ENCODE data around the gene FOCAD. TPM values are rescaled to one million over a fixed set of nuclear protein-coding genes. Genes with fewer than 3 reads are reported as not detected.

The FOCAD gene
- total RNA-seq, 6 experiments from 2014 or later: 6.4 to 18.3 (median 7.8) TPM

- DNase-seq: no peak
- 100% methylated on average over 3 of the region's 3 CpGs for WGBS (ENCODE audit: insufficient coverage, low coverage, low lambda C conversion rate, missing lambda C conversion rate)
- Histone ChIP-seq H3K27me3 (no peaks in the 10 kb centered on the region), H3K4me3 (no peak overlapping the region), H3K9me3 (no peaks in the 10 kb centered on the region), H3K27ac (no peak overlapping the region), H3K4me1 (no peaks in the 10 kb centered on the region), H3K36me3 (no peaks in the 10 kb centered on the region)
- no peak for ATAC-seq
- intact Hi-C loops (cut with DNase I): no loop called here
- TF ChIP-seq POLR2A (IDR thresholded peaks at IDR 0.05): no peak
- TF ChIP-seq, protein P1, sequence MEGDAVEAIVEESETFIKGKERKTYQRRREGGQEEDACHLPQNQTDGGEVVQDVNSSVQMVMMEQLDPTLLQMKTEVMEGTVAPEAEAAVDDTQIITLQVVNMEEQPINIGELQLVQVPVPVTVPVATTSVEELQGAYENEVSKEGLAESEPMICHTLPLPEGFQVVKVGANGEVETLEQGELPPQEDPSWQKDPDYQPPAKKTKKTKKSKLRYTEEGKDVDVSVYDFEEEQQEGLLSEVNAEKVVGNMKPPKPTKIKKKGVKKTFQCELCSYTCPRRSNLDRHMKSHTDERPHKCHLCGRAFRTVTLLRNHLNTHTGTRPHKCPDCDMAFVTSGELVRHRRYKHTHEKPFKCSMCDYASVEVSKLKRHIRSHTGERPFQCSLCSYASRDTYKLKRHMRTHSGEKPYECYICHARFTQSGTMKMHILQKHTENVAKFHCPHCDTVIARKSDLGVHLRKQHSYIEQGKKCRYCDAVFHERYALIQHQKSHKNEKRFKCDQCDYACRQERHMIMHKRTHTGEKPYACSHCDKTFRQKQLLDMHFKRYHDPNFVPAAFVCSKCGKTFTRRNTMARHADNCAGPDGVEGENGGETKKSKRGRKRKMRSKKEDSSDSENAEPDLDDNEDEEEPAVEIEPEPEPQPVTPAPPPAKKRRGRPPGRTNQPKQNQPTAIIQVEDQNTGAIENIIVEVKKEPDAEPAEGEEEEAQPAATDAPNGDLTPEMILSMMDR (IDR thresholded peaks at IDR 0.05): no peak
These were observed 99.3 kb downstream of the FOCAD start for GRCh38 chr9:20783057-20784038.

DNA sequence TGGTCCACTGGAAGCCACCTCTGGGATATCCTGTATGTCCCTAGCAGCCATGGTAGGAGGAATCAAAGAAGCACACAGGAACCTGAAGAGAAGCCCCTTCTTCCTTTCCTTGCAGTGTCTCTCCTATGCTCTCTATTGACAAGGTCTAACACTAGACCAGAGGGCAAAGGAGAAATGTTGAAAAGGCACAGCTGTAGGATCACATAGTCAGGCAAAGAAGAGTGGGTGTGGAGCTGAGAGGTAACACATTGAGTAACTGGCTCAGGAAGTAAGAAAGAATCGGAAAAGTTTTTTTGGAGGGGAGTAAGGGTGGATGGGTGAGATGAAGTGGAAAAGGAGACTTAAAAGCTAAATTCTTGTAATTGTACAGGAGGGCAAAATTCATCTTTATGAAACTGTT, 100.1 kb downstream of the FOCAD start:
- Histone ChIP-seq H3K9me3 (no peaks in the 10 kb centered on the region), H3K36me3 (no peaks in the 10 kb centered on the region), H3K27ac (no peak overlapping the region), H3K4me3 (no peak overlapping the region), H3K27me3 (no peaks in the 10 kb centered on the region), H3K4me1 (no peaks in the 10 kb centered on the region)
- WGBS (ENCODE audit: insufficient coverage, low coverage, low lambda C conversion rate, missing lambda C conversion rate): 100% methylated on average over 1 of the region's 1 CpG
- intact Hi-C loops (cut with DNase I): no loop called here
- no peak for TF ChIP-seq POLR2A (IDR thresholded peaks at IDR 0.05)
- TF ChIP-seq, protein P1 (IDR thresholded peaks at IDR 0.05): no peak
- ATAC-seq (no peak), DNase-seq (no peak)

- WGBS (ENCODE audit: insufficient coverage, low coverage, low lambda C conversion rate, missing lambda C conversion rate): 88% methylated on average over 1 of the region's 1 CpG
- Histone ChIP-seq H3K4me3 (no peak overlapping the region), H3K27ac (no peak overlapping the region), H3K4me1 (no peaks in the 10 kb centered on the region), H3K27me3 (no peaks in the 10 kb centered on the region), H3K9me3 (no peaks in the 10 kb centered on the region), H3K36me3 (no peaks in the 10 kb centered on the region)
- ATAC-seq (no peak), DNase-seq (no peak)
- no peak for TF ChIP-seq POLR2A (IDR thresholded peaks at IDR 0.05)
- TF ChIP-seq, protein P1 (IDR thresholded peaks at IDR 0.05): no peak
- intact Hi-C loops (cut with DNase I): no loop called here
These were observed 102.7 kb downstream of the FOCAD start for GRCh38 chr9:20786807-20787206.

GRCh38 chr9:20788526-20789451, 104.7 kb downstream of the FOCAD start:
- H3K4me1 ChIP-seq: no peaks in the 10 kb centered on the region
- H3K27me3 ChIP-seq: no peaks in the 10 kb centered on the region
- WGBS (ENCODE audit: insufficient coverage, low coverage, low lambda C conversion rate, missing lambda C conversion rate): 78% methylated on average over 3 of the region's 3 CpGs
- no peaks in the 10 kb centered on the region for H3K9me3 ChIP-seq
- intact Hi-C loops (cut with DNase I): no loop called here
- no peak overlapping the region for H3K4me3 ChIP-seq
- DNase-seq (no peak), ATAC-seq (peak in 3 of 4 donors; percentile 33 to 45 (median 33))
- TF ChIP-seq POLR2A (IDR thresholded peaks at IDR 0.05): no peak
- TF ChIP-seq, protein P1 (IDR thresholded peaks at IDR 0.05): no peak
- H3K27ac ChIP-seq: no peak overlapping the region
- H3K36me3 ChIP-seq: no peaks in the 10 kb centered on the region
